ENCODE data around the gene PRKAR2B.

GRCh38 chr7:107180378-107180777, 135.9 kb downstream of the PRKAR2B start:
- no peak for TF ChIP-seq BHLHE40 (IDR thresholded peaks at IDR 0.05; ENCODE audit: borderline replicate concordance)
- TF ChIP-seq FOXK2 (IDR thresholded peaks at IDR 0.05) = no peak
- no peak for TF ChIP-seq SP1 (IDR thresholded peaks at IDR 0.05)
- no peak for TF ChIP-seq PKNOX1 (IDR thresholded peaks at IDR 0.05)
- TF ChIP-seq HDGF (IDR thresholded peaks at IDR 0.05; ENCODE audit: borderline replicate concordance) = no peak
- TF ChIP-seq SUZ12 (IDR thresholded peaks at IDR 0.05) = no peak
- TF ChIP-seq CTBP1 (IDR thresholded peaks at IDR 0.05; ENCODE audit: borderline replicate concordance) = no peak
- no peak for TF ChIP-seq ZNF384 (IDR thresholded peaks at IDR 0.05)
- TF ChIP-seq TARDBP (IDR thresholded peaks at IDR 0.05) = no peak
- no peak for TF ChIP-seq NFRKB (IDR thresholded peaks at IDR 0.05)
- no peak for TF ChIP-seq FOXM1 (IDR thresholded peaks at IDR 0.05; ENCODE audit: borderline replicate concordance)
- no peak for TF ChIP-seq ELF4 (IDR thresholded peaks at IDR 0.05)
- no peak for TF ChIP-seq LEF1 (IDR thresholded peaks at IDR 0.05; ENCODE audit: borderline replicate concordance)
- TF ChIP-seq ARNT (IDR thresholded peaks at IDR 0.05) = no peak

All from HEK293T (cell line).